Esophagus muscularis mucosa (tissue), 4 donors: ENCODE measurements around the gene VWDE.

ENCODE experiments used
- CTCF ChIP-seq, 3 experiments: fragments of 200-600 bp in 2 of 3; fragments of 450-650 bp in 1 of 3; sonication (generic) in 2 of 3; IDR thresholded peaks; one replicate each; pipeline ENCODE4 v1.5.1; 2017 to 2019; ENCODE audit warnings: antibody characterized with exemption in 3 of 3, mild to moderate bottlenecking in 2 of 3, moderate library complexity in 1 of 3
- EP300 ChIP-seq: sonication (generic); formaldehyde crosslinking; IDR thresholded peaks from one replicate; pipeline ENCODE4 v1.6.1; 2017; ENCODE audit warnings: antibody characterized with exemption
- POLR2A ChIP-seq: fragments of 450-650 bp; IDR thresholded peaks from one replicate; pipeline ENCODE4 v1.6.1; 2017; ENCODE audit warnings: antibody characterized with exemption, moderate library complexity, mild to moderate bottlenecking, low read depth
- POLR2AphosphoS5 ChIP-seq, 2 donors: sonication (generic); formaldehyde crosslinking; IDR thresholded peaks; one replicate each; pipeline ENCODE4 v1.6.1; 2017; ENCODE audit warnings: antibody characterized with exemption in 2 of 2

GRCh38 chr7:12418452-12418851 is 14.8 kb upstream of the VWDE start:
- TF ChIP-seq EP300 (no peak), CTCF (IDR thresholded peaks at IDR 0.05) (no peak), POLR2AphosphoS5 (IDR thresholded peaks at IDR 0.05) (no peak), POLR2A (no peak)
